Breast epithelium (tissue), 3 donors: Measurements from ENCODE around the gene PLEKHM2.

Experiments used
- POLR2A ChIP-seq: fragments of 450-650 bp; IDR thresholded peaks from one replicate; pipeline ENCODE4 v1.6.1; 2016; ENCODE audit warnings: antibody characterized with exemption, mild to moderate bottlenecking, moderate library complexity
- TF ChIP-seq, protein P1 (sequence below), 3 donors: fragments of 450-650 bp; IDR thresholded peaks; one replicate each; pipeline ENCODE4 v1.5.1; 2016 to 2017; ENCODE audit warnings: antibody characterized with exemption in 3 of 3, mild to moderate bottlenecking in 3 of 3, moderate library complexity in 3 of 3

DNA sequence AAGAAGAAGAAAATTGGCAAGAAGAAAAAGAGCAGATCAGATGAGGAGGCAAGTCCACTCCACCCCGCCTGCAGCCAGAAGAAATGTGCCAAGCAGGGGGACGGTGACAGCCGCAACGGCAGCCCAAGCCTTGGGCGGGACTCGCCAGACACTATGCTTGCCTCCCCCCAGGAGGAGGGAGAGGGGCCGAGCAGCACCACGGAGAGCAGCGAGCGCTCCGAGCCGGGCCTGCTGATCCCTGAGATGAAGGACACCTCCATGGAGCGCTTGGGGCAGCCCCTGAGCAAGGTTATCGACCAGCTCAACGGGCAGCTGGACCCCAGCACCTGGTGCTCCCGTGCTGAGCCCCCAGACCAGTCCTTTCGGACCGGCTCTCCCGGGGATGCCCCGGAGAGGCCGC is 42.9 kb downstream of the PLEKHM2 start:
- no peak for TF ChIP-seq POLR2A
- TF ChIP-seq, protein P1, sequence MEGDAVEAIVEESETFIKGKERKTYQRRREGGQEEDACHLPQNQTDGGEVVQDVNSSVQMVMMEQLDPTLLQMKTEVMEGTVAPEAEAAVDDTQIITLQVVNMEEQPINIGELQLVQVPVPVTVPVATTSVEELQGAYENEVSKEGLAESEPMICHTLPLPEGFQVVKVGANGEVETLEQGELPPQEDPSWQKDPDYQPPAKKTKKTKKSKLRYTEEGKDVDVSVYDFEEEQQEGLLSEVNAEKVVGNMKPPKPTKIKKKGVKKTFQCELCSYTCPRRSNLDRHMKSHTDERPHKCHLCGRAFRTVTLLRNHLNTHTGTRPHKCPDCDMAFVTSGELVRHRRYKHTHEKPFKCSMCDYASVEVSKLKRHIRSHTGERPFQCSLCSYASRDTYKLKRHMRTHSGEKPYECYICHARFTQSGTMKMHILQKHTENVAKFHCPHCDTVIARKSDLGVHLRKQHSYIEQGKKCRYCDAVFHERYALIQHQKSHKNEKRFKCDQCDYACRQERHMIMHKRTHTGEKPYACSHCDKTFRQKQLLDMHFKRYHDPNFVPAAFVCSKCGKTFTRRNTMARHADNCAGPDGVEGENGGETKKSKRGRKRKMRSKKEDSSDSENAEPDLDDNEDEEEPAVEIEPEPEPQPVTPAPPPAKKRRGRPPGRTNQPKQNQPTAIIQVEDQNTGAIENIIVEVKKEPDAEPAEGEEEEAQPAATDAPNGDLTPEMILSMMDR (IDR thresholded peaks at IDR 0.05), result no peak
